Psoas muscle (tissue), 8 donors: ENCODE results near the gene OR5H15. TPM values are rescaled to one million over a fixed set of nuclear protein-coding genes. Genes with fewer than 3 reads are reported as not detected.
"Not testable (repeated sequence)": the region's sequence is repeated elsewhere in the genome, so short reads cannot be mapped to it uniquely, and the experiment has no call there.

Source experiments
- ATAC-seq, 4 donors: fragments of 200-7000 bp; cut with Tn5 transposase; one replicate each; pipeline ENCODE4 v1.9.1; 2020; ENCODE audit warnings: moderate library complexity in 3 of 4, mild to moderate bottlenecking in 2 of 4
- DNase-seq, 2 donors: peaks; one replicate each; pipeline ENCODE4 v3.0.0-alpha.2; 2020
- H3K27ac ChIP-seq: fragments of 200-600 bp; one replicate; pipeline ENCODE4 v1.8.0; 2022
- H3K27me3 ChIP-seq, 3 donors: fragments of 200-600 bp in 1 of 3; one replicate each; pipeline versions ENCODE4 v1.6.1 to v1.8.0; 2013 to 2022; ENCODE audit warnings: low read length in 2 of 3, mild to moderate bottlenecking in 2 of 3, moderate library complexity in 1 of 3; ENCODE audit not compliant: insufficient read depth in 3 of 3
- H3K36me3 ChIP-seq, 2 donors: fragments of 200-600 bp in 1 of 2; one replicate each; pipeline versions ENCODE4 v1.6.1 to v1.8.0; 2013 to 2022; ENCODE audit warnings: low read depth in 1 of 2, mild to moderate bottlenecking in 1 of 2, moderate library complexity in 1 of 2; ENCODE audit not compliant: insufficient read depth in 1 of 2
- H3K4me1 ChIP-seq: fragments of 200-600 bp; one replicate; pipeline ENCODE4 v1.8.0; 2022
- H3K4me3 ChIP-seq: fragments of 200-600 bp; one replicate; pipeline ENCODE4 v1.8.0; 2022; ENCODE audit warnings: mild to moderate bottlenecking
- H3K9me3 ChIP-seq: fragments of 200-600 bp; one replicate; pipeline ENCODE4 v1.8.0; 2022
- WGBS, 3 donors: extraction: QIAGEN DNeasy Blood & Tissue Kit; methylation state at CpG; one replicate each; pipeline versions ENCODE4 v1.1.6 to v1.1.7; 2013; 5-methylcytosine and 5-hydroxymethylcytosine counted together
- intact Hi-C, 2 donors: fragments of 100-400 bp; cut with DNase I; formaldehyde crosslinking; loops; one replicate each; pipeline versions ENCODE4 v1.11.0 to v1.14.2; 2022
- polyA plus RNA-seq, 3 donors: library from polyadenylated mRNA; stranded (reverse); fragments of 200-250 nt; gene quantifications; one replicate each; pipeline ENCODE4 v1.2.3, GENCODE V29; 2013
- total RNA-seq, 4 donors: library from RNA; stranded (reverse); fragmentation: NEBNext Ultra II Directional in 2 of 4; extraction: Animal tissue kit (Norgen Biotek cat#: 25700) in 2 of 4; gene quantifications; one replicate each; pipeline versions ENCODE4 v1.2.1 to v1.2.4, GENCODE V29; 2021 to 2023
- TF ChIP-seq, protein P1 (sequence below): fragments of 200-600 bp; IDR thresholded peaks from one replicate; pipeline ENCODE4 v1.8.0; 2022; ENCODE audit warnings: antibody characterized with exemption
- donor health status: healthy with polysubstance abuse.
- donor health status: DM: no; HTN: no; CAD: no; lungs with moderate emphysema.
- donor health status: Bipolar disorder and iron deficiency.
- donor health status: healthy.
- donor health status: DM: yes; HTN: yes; CAD: no.
- donor health status: DM: no; HTN: no; CAD: no.
- donor health status: DM: no; HTN: no; CAD: no.
- donor health status: DM: yes; HTN: yes; CAD: no.

The OR5H15 gene
- total and polyA plus RNA-seq, 7 donors = 0.08 TPM; not detected in 6

DNA sequence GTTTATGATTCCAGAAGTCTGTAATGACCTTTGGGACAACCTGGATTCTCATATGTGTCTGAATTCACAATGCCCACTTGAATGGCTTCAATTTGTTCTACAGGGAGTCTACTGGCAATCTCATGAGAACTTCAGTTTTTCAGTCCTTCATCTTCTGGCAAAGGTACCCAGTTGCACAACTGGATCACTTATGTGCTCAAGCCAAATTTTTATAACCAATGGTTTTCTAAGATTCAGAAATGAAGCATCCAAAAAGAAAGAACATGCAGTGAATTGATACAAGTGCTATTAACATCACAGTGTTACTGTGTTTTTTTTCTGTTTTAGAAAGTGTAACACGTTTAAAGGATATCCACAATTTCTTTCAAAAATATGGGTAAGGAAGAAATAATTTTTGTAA is 19.3 kb upstream of the OR5H15 start, which contains the start of gene OR5H14:
TSS of gene OR5H14 (plus strand) at position 301 of the 400 bp plus-strand sequence. CDS start 1,907 bp downstream, outside the sequence.
- Histone ChIP-seq H3K27ac (no peak within 1 kb of the TSS), H3K4me1 (no peaks in the 10 kb centered on the region), H3K4me3 (no peak within 1 kb of the TSS), H3K27me3 (no peaks in the 10 kb centered on the region), H3K36me3 (no peaks in the 10 kb centered on the region), H3K9me3 (no peaks in the 10 kb centered on the region)
- no peak for ATAC-seq
- TF ChIP-seq, protein P1, sequence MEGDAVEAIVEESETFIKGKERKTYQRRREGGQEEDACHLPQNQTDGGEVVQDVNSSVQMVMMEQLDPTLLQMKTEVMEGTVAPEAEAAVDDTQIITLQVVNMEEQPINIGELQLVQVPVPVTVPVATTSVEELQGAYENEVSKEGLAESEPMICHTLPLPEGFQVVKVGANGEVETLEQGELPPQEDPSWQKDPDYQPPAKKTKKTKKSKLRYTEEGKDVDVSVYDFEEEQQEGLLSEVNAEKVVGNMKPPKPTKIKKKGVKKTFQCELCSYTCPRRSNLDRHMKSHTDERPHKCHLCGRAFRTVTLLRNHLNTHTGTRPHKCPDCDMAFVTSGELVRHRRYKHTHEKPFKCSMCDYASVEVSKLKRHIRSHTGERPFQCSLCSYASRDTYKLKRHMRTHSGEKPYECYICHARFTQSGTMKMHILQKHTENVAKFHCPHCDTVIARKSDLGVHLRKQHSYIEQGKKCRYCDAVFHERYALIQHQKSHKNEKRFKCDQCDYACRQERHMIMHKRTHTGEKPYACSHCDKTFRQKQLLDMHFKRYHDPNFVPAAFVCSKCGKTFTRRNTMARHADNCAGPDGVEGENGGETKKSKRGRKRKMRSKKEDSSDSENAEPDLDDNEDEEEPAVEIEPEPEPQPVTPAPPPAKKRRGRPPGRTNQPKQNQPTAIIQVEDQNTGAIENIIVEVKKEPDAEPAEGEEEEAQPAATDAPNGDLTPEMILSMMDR = no peak
- WGBS, 3 donors = 60 to 74% (median 70%) methylated on average over 1 of the region's 1 CpG
- intact Hi-C loops = no loop called here
- DNase-seq = no peak

DNA sequence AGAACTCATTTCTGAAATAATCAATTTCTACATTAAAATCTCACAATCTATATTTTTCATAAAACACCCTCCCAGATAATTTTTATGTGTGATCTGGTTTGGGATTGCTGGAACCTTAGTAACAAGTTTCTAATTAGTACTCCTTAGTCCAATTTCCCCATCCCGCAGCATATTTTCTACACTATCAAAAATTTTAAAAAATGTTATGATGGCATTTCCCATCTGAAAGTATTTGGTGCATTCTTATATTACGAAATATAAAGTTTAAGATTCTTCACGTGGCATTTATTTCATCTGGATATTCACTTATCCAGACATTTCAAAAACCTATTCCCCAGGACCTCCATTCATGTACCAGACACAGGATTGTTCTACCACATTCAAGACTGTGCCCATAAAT is 17.7 kb upstream of the OR5H15 start:
- DNase-seq = no peak
- WGBS, 3 donors = 58 to 64% (median 60%) methylated on average over 3 of the region's 3 CpGs
- Histone ChIP-seq H3K27me3 (no peaks in the 10 kb centered on the region), H3K27ac (no peak overlapping the region), H3K36me3 (no peaks in the 10 kb centered on the region), H3K4me1 (no peaks in the 10 kb centered on the region), H3K9me3 (no peaks in the 10 kb centered on the region), H3K4me3 (no peak overlapping the region)
- ATAC-seq = no peak
- intact Hi-C loops = no loop called here
- TF ChIP-seq, protein P1 = no peak

DNA sequence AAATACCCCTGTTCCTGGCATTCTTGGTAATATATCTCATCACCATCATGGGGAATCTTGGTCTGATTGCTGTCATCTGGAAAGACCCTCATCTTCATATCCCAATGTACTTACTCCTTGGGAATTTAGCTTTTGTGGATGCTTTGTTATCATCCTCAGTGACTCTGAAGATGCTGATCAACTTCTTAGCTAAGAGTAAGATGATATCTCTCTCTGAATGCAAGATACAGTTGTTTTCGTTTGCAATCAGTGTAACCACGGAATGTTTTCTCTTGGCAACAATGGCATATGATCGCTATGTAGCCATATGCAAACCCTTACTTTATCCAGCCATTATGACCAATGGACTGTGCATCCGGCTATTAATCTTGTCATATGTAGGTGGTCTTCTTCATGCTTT is 17.0 kb upstream of the OR5H15 start:
- H3K27me3 ChIP-seq, DNase-seq, H3K27ac ChIP-seq, ATAC-seq, H3K9me3 ChIP-seq, intact Hi-C loops, H3K4me3 ChIP-seq, H3K4me1 ChIP-seq, H3K36me3 ChIP-seq: not testable (repeated sequence)
- 78 to 85% (median 81%) methylated on average over 4 of the region's 4 CpGs for WGBS, 3 donors

DNA sequence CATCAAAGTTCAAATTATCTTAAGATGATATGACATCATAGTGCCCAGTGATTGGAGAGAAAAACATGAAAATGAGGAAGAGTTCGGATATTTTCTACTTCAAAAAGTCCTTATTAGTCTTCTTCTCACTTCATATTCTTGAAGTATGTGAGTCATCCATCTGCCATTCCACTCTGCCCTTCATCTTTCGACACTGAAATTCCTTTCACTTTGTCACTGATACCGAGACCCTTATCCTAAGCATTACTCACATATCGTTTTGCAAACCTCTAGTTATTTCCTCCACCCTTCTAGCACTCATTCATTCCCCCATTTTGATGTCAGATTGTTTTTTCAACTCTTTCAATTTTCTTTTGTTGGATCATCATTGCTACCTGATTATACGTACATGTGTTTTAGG is 15.3 kb upstream of the OR5H15 start:
- no peak overlapping the region for H3K27ac ChIP-seq
- no peaks in the 10 kb centered on the region for H3K9me3 ChIP-seq
- TF ChIP-seq, protein P1 = no peak
- no peak overlapping the region for H3K4me3 ChIP-seq
- no peak for DNase-seq
- no peak for ATAC-seq
- H3K27me3 ChIP-seq = no peaks in the 10 kb centered on the region
- WGBS, 3 donors = 61 to 76% (median 73%) methylated on average over 5 of the region's 5 CpGs
- intact Hi-C loops = no loop called here
- no peaks in the 10 kb centered on the region for H3K36me3 ChIP-seq
- H3K4me1 ChIP-seq = no peaks in the 10 kb centered on the region

DNA sequence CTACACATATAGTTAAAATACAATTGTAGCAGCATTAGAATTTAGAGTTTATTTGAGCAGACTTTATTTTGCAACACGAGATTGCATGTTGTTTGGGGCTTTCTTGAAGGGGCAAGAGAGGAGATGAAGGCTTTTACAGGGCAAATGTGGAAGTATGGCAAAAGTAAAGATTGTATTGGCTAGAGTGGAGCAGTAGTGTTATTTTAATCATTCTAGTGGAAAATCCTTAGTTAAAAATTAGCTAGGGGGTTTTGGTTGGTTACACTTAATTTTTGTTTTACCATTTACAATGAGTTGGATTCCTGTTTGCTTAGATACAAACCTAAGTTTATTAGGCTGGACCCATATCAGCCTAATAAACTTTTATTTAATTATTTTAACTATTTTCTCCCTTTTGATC is 4.6 kb downstream of the OR5H15 start:
- Histone ChIP-seq H3K9me3 (no peaks in the 10 kb centered on the region), H3K27me3 (no peaks in the 10 kb centered on the region), H3K36me3 (no peaks in the 10 kb centered on the region), H3K27ac (no peak overlapping the region), H3K4me3 (no peak overlapping the region), H3K4me1 (no peaks in the 10 kb centered on the region)
- WGBS, 3 donors = 45 to 50% (median 48%) methylated on average over 1 of the region's 1 CpG
- ATAC-seq (no peak), DNase-seq (no peak)
- TF ChIP-seq, protein P1 = no peak
- intact Hi-C loops = no loop called here
